Measurements from ENCODE around the gene ATG9A. TPM values are rescaled to one million over a fixed set of nuclear protein-coding genes. Genes with fewer than 3 reads are reported as not detected.

ATG9A gene
- total RNA-seq, 1 experiment from 2014 or later, result 46.4 TPM

- Mint-ChIP-seq H3K4me3 (no peak overlapping the region), H3K9me3 (no peaks in the 10 kb centered on the region; a peak in 1 of 5 replicates), H3K27ac (no peak overlapping the region; a peak in 1 of 7 replicates), H3K36me3 (ENCODE audit: insufficient read depth in 1 of 3, low read depth in 3 of 3) (peaks cover 4 to 20% (median 14%) of the 10 kb centered on the region in 3 experiments), H3K27me3 (ENCODE audit: low read depth) (no peaks in the 10 kb centered on the region), H3K4me1 (no peaks in the 10 kb centered on the region)
- Histone ChIP-seq H3K18ac (ENCODE audit: insufficient read length, low read depth, low read length) (no peak overlapping the region), H4K20me1 (ENCODE audit: control insufficient read depth, insufficient read depth, insufficient read length) (no peaks in the 10 kb centered on the region), H3K9ac (ENCODE audit: extremely low read depth, insufficient read length, low read length) (peak overlapping the region; percentile 4), H3K23me2 (ENCODE audit: insufficient read length, low read depth, low read length, poor library complexity, severe bottlenecking) (no peaks in the 10 kb centered on the region), H2BK120ac (ENCODE audit: low read depth, low read length, poor library complexity, severe bottlenecking) (no peak overlapping the region), H2AFZ (ENCODE audit: low read length) (no peak overlapping the region), H3K56ac (ENCODE audit: insufficient read length, low read depth, low read length) (no peak overlapping the region), H3K27ac (ENCODE audit: insufficient read length, low read depth, low read length) (no peak overlapping the region), H3T11ph (ENCODE audit: low read length) (no peak overlapping the region), H3K4me2 (ENCODE audit: insufficient read depth, insufficient read length, low read length) (no peak overlapping the region), H2BK5ac (ENCODE audit: insufficient read length, low read length) (no peak overlapping the region), H2BK15ac (ENCODE audit: low read depth, low read length) (no peak overlapping the region), H3K79me2 (ENCODE audit: insufficient read depth, low read length) (no peaks in the 10 kb centered on the region), H4K8ac (replicated peaks; ENCODE audit: insufficient read length, low read depth, low read length) (no peak overlapping the region), H3K23ac (ENCODE audit: insufficient read length, low read depth, low read length) (no peak overlapping the region), H4K5ac (ENCODE audit: insufficient read length, low read depth, low read length) (no peak overlapping the region), H2BK20ac (ENCODE audit: low read depth, low read length, poor library complexity, severe bottlenecking) (no peak overlapping the region), H3K14ac (ENCODE audit: insufficient read depth, low read length) (no peak overlapping the region), H4K91ac (ENCODE audit: insufficient read length, low read depth, low read length) (no peak overlapping the region), H2BK12ac (ENCODE audit: insufficient read length, low read depth, low read length) (no peak overlapping the region), H3K4ac (ENCODE audit: low read depth, low read length) (no peak overlapping the region), H3K27me3 (ENCODE audit: insufficient read depth, low read length) (no peaks in the 10 kb centered on the region), H2AK5ac (ENCODE audit: insufficient read length, low read length) (no peak overlapping the region), H3K79me1 (ENCODE audit: insufficient read depth, low read depth, low read length, poor library complexity, severe bottlenecking) (no peaks in the 10 kb centered on the region), H3K9me3 (ENCODE audit: control insufficient read depth, low read depth, low read length) (no peaks in the 10 kb centered on the region), H3K4me1 (ENCODE audit: insufficient read depth, low read length) (no peaks in the 10 kb centered on the region)
- WGBS (ENCODE audit: extremely low coverage, insufficient read length, low lambda C conversion rate), result no CpG with 5 or more reads among the region's 7 CpGs
- no peak for DNase-seq
- no peak for TF ChIP-seq CTCF (conservative IDR thresholded peaks at IDR 0.05)
These were observed 42.5 kb downstream of the ATG9A start for GRCh38 chr2:219186754-219187456.

Data from H9 (cell line).